HCT116 (cell line): ENCODE measurements around the gene ZNF431. TPM values are rescaled to one million over a fixed set of nuclear protein-coding genes. Genes with fewer than 3 reads are reported as not detected.

ENCODE experiments used
- ATAC-seq: fragments of 200-7000 bp; cut with Tn5 transposase; 2 replicates; pipeline ENCODE4 v1.9.1; 2020; ENCODE audit warnings: mild to moderate bottlenecking, moderate library complexity
- BruUV-seq: library from RNA; stranded (reverse); fragments of 400-500 nt; replicated peaks from 2 replicates; lab custom pipeline; 2021; lab: Mats Ljungman, UMichigan
- CTCF ChIA-PET: fragments of 300-600 bp; sonication (Branson Sonifier 250); formaldehyde crosslinking; loops from one replicate; lab custom pipeline; 2021; ENCODE audit warnings: antibody characterized with exemption; lab: Charles Lee
- POLR2A ChIA-PET: fragments of 300-600, 350-600 bp; sonication (Branson Sonifier 250); formaldehyde crosslinking; loops from one replicate; lab custom pipeline; 2021; ENCODE audit warnings: antibody characterized with exemption; lab: Charles Lee
- RAD21 ChIA-PET, 2 experiments: fragments of 300-600 bp; sonication (Branson Sonifier 250); formaldehyde crosslinking; loops; one replicate each; lab custom pipeline; 2023; ENCODE audit warnings: low total read pairs in 2 of 2; ENCODE audit not compliant: uncharacterized antibody in 2 of 2, unreplicated experiment in 2 of 2, low non-redundant PET in 1 of 2; lab: Charles Lee
- DNase-seq: peaks from one replicate; pipeline ENCODE4 v3.0.0-alpha.2; 2010; ENCODE audit warnings: low read depth, low spot score
- H2AFZ ChIP-seq: fragments of 200-600 bp; shearing (Covaris generic), sonication (generic); 2 replicates; pipeline ENCODE4 v1.6.1; 2017; ENCODE audit warnings: low read depth, mixed run types, mixed read lengths, antibody characterized with exemption, low read length; ENCODE audit not compliant: poor library complexity, severe bottlenecking
- H3K27ac ChIP-seq: 2 replicates; pipeline ENCODE4 v1.5.1; 2012; ENCODE audit warnings: low read depth, low read length
- H3K27me3 ChIP-seq: fragments of 200-600 bp; sonication (generic); 2 replicates; pipeline ENCODE4 v1.6.1; 2016; ENCODE audit warnings: mixed run types, low read length, mixed read lengths; ENCODE audit not compliant: insufficient read depth
- H3K36me3 ChIP-seq, 2 experiments: fragments of 200-500 bp in 1 of 2; fragments of 200-600 bp in 1 of 2; sonication (Bioruptor generic) in 1 of 2; sonication (generic) in 1 of 2; 2 replicates each; pipeline versions ENCODE4 v1.5.1 to v1.6.1; 2014 to 2016; ENCODE audit warnings: low read length in 2 of 2, inconsistent platforms in 1 of 2, mixed read lengths in 1 of 2, mixed run types in 1 of 2; ENCODE audit not compliant: insufficient read depth in 2 of 2, control insufficient read depth in 1 of 2
- H3K4me1 ChIP-seq, 2 experiments: fragments of 200-600 bp in 1 of 2; sonication (generic) in 1 of 2; 2 replicates each; pipeline versions ENCODE4 v1.5.1 to v1.6.1; 2012 to 2017; ENCODE audit warnings: low read length in 2 of 2, inconsistent platforms in 1 of 2, mild to moderate bottlenecking in 1 of 2, mixed read lengths in 1 of 2, mixed run types in 1 of 2, moderate library complexity in 1 of 2; ENCODE audit not compliant: insufficient read depth in 2 of 2, control insufficient read depth in 1 of 2
- H3K4me2 ChIP-seq: fragments of 200-600 bp; sonication (generic); 2 replicates; pipeline ENCODE4 v1.6.1; 2017; ENCODE audit warnings: mixed run types, low read length, mixed read lengths
- H3K4me3 ChIP-seq, 2 experiments: fragments of 200-600 bp in 1 of 2; sonication (generic) in 1 of 2; replicated peaks in 1 of 2; 2 replicates each; pipeline ENCODE4 v1.5.1; 2011 to 2016; ENCODE audit warnings: low read length in 2 of 2, control low read depth in 1 of 2, low read depth in 1 of 2, mild to moderate bottlenecking in 1 of 2, mixed read lengths in 1 of 2, mixed run types in 1 of 2
- H3K79me2 ChIP-seq: fragments of 200-600 bp; sonication (generic); 2 replicates; pipeline ENCODE4 v1.6.1; 2017; ENCODE audit warnings: mild to moderate bottlenecking, mixed run types, low read length, moderate library complexity, mixed read lengths; ENCODE audit not compliant: insufficient read depth
- H3K9ac ChIP-seq: fragments of 200-600 bp; sonication (generic); 2 replicates; pipeline ENCODE4 v1.6.1; 2016; ENCODE audit warnings: low read length, mixed read lengths
- H3K9me2 ChIP-seq: fragments of 200-600 bp; sonication (generic), shearing (Covaris generic); 2 replicates; pipeline ENCODE4 v1.6.1; 2017; ENCODE audit warnings: mixed run types, mild to moderate bottlenecking, moderate library complexity; ENCODE audit not compliant: insufficient read depth
- H3K9me3 ChIP-seq, 2 experiments: fragments of 200-500 bp in 1 of 2; fragments of 200-600 bp in 1 of 2; sonication (Bioruptor generic) in 1 of 2; sonication (generic) in 1 of 2; 2 replicates each; pipeline ENCODE4 v1.6.1; 2014 to 2017; ENCODE audit warnings: low read length in 2 of 2, mixed read lengths in 2 of 2, inconsistent platforms in 1 of 2, low read depth in 1 of 2, mild to moderate bottlenecking in 1 of 2, mixed run types in 1 of 2, moderate library complexity in 1 of 2; ENCODE audit not compliant: control insufficient read depth in 1 of 2, insufficient read depth in 1 of 2
- H4K20me1 ChIP-seq: fragments of 200-600 bp; sonication (generic), shearing (Covaris generic); 2 replicates; pipeline ENCODE4 v1.6.1; 2017; ENCODE audit warnings: mixed run types, mild to moderate bottlenecking, moderate library complexity; ENCODE audit not compliant: insufficient read depth
- ATF3 ChIP-seq: IDR thresholded peaks from 2 replicates; pipeline ENCODE4 v1.6.1; 2012
- CTCF ChIP-seq, 3 experiments: fragments of 200-600 bp in 1 of 3; sonication (generic) in 1 of 3; IDR thresholded peaks in 2 of 3; conservative IDR thresholded peaks in 1 of 3; 2 replicates each; pipeline ENCODE4 v1.5.1; 2012 to 2017; ENCODE audit warnings: low read depth in 2 of 3, low read length in 2 of 3, antibody characterized with exemption in 1 of 3, borderline replicate concordance in 1 of 3, control low read depth in 1 of 3, mild to moderate bottlenecking in 1 of 3, mixed read lengths in 1 of 3, mixed run types in 1 of 3, moderate library complexity in 1 of 3; ENCODE audit not compliant: insufficient read depth in 1 of 3
- EZH2phosphoT487 ChIP-seq: fragments of 200-600 bp; IDR thresholded peaks from 2 replicates; pipeline ENCODE4 v1.6.1; 2018; ENCODE audit warnings: antibody characterized with exemption, borderline replicate concordance
- JUND ChIP-seq: IDR thresholded peaks from 2 replicates; pipeline ENCODE4 v1.6.1; 2012
- POLR2A ChIP-seq: IDR thresholded peaks from 2 replicates; pipeline ENCODE4 v1.7.0; 2011; ENCODE audit warnings: borderline replicate concordance; ENCODE audit not compliant: insufficient read depth, insufficient read length; ENCODE audit errors: extremely low read depth
- RAD21 ChIP-seq: IDR thresholded peaks from 2 replicates; pipeline ENCODE4 v1.6.1; 2012; ENCODE audit warnings: low read depth, mild to moderate bottlenecking
- SP1 ChIP-seq: IDR thresholded peaks from 2 replicates; pipeline ENCODE4 v1.6.1; 2012; ENCODE audit warnings: low read depth
- TCF7L2 ChIP-seq: IDR thresholded peaks from 2 replicates; pipeline ENCODE4 v1.7.0; 2011; ENCODE audit warnings: borderline replicate concordance, inconsistent platforms; ENCODE audit not compliant: insufficient read depth, insufficient read length; ENCODE audit errors: extremely low read depth
- YY1 ChIP-seq: IDR thresholded peaks from 2 replicates; pipeline ENCODE4 v1.6.1; 2011; ENCODE audit warnings: low read length, low read depth, moderate library complexity, mild to moderate bottlenecking; ENCODE audit not compliant: insufficient replicate concordance; ENCODE audit errors: extremely low read depth
- ZBTB33 ChIP-seq: IDR thresholded peaks from 2 replicates; pipeline ENCODE4 v1.6.1; 2011; ENCODE audit warnings: mild to moderate bottlenecking, low read length, moderate library complexity; ENCODE audit not compliant: insufficient replicate concordance; ENCODE audit errors: extremely low read depth
- ZNF274 ChIP-seq: fragments of 200-500 bp; sonication (Bioruptor generic); IDR thresholded peaks from 2 replicates; pipeline ENCODE4 v1.6.1; 2014; ENCODE audit warnings: mild to moderate bottlenecking, low read depth, low read length, inconsistent platforms
- intact Hi-C: fragments of 100-400 bp; cut with micrococcal nuclease; formaldehyde crosslinking; loops from 2 replicates; pipeline ENCODE4 v1.10.0; 2022
- total RNA-seq: library from RNA; stranded (reverse); gene quantifications from one replicate; pipeline ENCODE4 v1.2.1, GENCODE V29; 2021; ENCODE audit not compliant: unreplicated experiment

Gene ZNF431
- total RNA-seq, 1 experiment from 2014 or later, result 9.2 TPM

GRCh38 chr19:21127898-21128297 lies 13.9 kb upstream of the ZNF431 start:
- no TSS peak for BruUV-seq
- TF ChIP-seq POLR2A (no peak), RAD21 (no peak), JUND (no peak), TCF7L2 (no peak), CTCF (IDR thresholded peaks at IDR 0.05 in 2 of 3, conservative IDR thresholded peaks at IDR 0.05 in 1 of 3; ENCODE audit: borderline replicate concordance in 1 of 3, insufficient read depth in 1 of 3, low read depth in 2 of 3, low read length in 2 of 3) (no peak), EZH2phosphoT487 (no peak), YY1 (no peak), ATF3 (no peak), ZNF274 (no peak), ZBTB33 (no peak), SP1 (no peak)

More at GRCh38 chr19:21127898-21128297, 13.9 kb upstream of the ZNF431 start:
- Histone ChIP-seq H3K4me2 (no peak overlapping the region), H3K79me2 (no peaks in the 10 kb centered on the region), H4K20me1 (no peaks in the 10 kb centered on the region), H3K4me3 (no peak overlapping the region), H3K36me3 (no peaks in the 10 kb centered on the region), H3K27me3 (no peaks in the 10 kb centered on the region), H2AFZ (no peak overlapping the region), H3K9me3 (no peaks in the 10 kb centered on the region), H3K9ac (no peak overlapping the region), H3K27ac (no peak overlapping the region), H3K9me2 (no peaks in the 10 kb centered on the region), H3K4me1 (no peaks in the 10 kb centered on the region)
- ChIA-PET POLR2A (no interaction called here), CTCF (no interaction called here), RAD21 (no interaction called here)
- intact Hi-C loops, result no loop called here
- ATAC-seq (no peak), DNase-seq (no peak)
